ENCODE measurements around the gene ZNF805.
"Not testable (repeated sequence)": the region's sequence is repeated elsewhere in the genome, so short reads cannot be mapped to it uniquely, and the experiment has no call there.

DNA sequence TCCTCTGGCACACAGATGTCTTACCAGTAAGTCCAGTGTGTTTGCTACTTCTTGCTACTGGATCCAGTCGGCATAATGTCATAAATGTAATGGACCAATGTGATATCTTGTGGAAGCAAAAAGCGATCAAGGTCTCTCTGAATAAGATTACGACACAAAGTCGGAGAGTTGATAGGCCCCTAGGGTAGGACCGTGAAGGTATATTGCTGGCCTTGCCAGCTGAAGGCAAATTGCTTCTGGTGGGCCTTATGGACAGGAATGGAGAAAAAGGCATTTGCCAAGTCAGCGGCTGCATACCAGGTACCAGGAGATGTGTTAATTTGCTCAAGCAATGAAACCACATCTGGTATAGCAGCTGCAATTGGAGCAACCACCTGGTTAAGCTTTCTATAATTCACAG, 42.6 kb upstream of the ZNF805 start:
- TF ChIP-seq, protein P1, sequence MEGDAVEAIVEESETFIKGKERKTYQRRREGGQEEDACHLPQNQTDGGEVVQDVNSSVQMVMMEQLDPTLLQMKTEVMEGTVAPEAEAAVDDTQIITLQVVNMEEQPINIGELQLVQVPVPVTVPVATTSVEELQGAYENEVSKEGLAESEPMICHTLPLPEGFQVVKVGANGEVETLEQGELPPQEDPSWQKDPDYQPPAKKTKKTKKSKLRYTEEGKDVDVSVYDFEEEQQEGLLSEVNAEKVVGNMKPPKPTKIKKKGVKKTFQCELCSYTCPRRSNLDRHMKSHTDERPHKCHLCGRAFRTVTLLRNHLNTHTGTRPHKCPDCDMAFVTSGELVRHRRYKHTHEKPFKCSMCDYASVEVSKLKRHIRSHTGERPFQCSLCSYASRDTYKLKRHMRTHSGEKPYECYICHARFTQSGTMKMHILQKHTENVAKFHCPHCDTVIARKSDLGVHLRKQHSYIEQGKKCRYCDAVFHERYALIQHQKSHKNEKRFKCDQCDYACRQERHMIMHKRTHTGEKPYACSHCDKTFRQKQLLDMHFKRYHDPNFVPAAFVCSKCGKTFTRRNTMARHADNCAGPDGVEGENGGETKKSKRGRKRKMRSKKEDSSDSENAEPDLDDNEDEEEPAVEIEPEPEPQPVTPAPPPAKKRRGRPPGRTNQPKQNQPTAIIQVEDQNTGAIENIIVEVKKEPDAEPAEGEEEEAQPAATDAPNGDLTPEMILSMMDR (IDR thresholded peaks at IDR 0.05), result not testable (repeated sequence)
- not testable (repeated sequence) for TF ChIP-seq TAF1 (IDR thresholded peaks at IDR 0.05; ENCODE audit: borderline replicate concordance, low read depth, low read length); FOXM1 (IDR thresholded peaks at IDR 0.05; ENCODE audit: low read depth); NRF1 (IDR thresholded peaks at IDR 0.05; ENCODE audit: low read depth, low read length); YY1 (IDR thresholded peaks at IDR 0.05; ENCODE audit: low read depth); CHD2 (IDR thresholded peaks at IDR 0.05; ENCODE audit: low read length, partially characterized antibody); EZH2phosphoT487 (IDR thresholded peaks at IDR 0.05; ENCODE audit: borderline replicate concordance, low read depth); JUND (IDR thresholded peaks at IDR 0.05)
- TF ChIP-seq, protein P2, sequence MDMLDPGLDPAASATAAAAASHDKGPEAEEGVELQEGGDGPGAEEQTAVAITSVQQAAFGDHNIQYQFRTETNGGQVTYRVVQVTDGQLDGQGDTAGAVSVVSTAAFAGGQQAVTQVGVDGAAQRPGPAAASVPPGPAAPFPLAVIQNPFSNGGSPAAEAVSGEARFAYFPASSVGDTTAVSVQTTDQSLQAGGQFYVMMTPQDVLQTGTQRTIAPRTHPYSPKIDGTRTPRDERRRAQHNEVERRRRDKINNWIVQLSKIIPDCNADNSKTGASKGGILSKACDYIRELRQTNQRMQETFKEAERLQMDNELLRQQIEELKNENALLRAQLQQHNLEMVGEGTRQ (IDR thresholded peaks at IDR 0.05; ENCODE audit: borderline replicate concordance, low read depth, low read length), result not testable (repeated sequence)
- TF ChIP-seq, protein P3, sequence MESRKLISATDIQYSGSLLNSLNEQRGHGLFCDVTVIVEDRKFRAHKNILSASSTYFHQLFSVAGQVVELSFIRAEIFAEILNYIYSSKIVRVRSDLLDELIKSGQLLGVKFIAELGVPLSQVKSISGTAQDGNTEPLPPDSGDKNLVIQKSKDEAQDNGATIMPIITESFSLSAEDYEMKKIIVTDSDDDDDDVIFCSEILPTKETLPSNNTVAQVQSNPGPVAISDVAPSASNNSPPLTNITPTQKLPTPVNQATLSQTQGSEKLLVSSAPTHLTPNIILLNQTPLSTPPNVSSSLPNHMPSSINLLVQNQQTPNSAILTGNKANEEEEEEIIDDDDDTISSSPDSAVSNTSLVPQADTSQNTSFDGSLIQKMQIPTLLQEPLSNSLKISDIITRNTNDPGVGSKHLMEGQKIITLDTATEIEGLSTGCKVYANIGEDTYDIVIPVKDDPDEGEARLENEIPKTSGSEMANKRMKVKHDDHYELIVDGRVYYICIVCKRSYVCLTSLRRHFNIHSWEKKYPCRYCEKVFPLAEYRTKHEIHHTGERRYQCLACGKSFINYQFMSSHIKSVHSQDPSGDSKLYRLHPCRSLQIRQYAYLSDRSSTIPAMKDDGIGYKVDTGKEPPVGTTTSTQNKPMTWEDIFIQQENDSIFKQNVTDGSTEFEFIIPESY (IDR thresholded peaks at IDR 0.05; ENCODE audit: borderline replicate concordance, low read depth), result not testable (repeated sequence)
- TF ChIP-seq, protein P4, sequence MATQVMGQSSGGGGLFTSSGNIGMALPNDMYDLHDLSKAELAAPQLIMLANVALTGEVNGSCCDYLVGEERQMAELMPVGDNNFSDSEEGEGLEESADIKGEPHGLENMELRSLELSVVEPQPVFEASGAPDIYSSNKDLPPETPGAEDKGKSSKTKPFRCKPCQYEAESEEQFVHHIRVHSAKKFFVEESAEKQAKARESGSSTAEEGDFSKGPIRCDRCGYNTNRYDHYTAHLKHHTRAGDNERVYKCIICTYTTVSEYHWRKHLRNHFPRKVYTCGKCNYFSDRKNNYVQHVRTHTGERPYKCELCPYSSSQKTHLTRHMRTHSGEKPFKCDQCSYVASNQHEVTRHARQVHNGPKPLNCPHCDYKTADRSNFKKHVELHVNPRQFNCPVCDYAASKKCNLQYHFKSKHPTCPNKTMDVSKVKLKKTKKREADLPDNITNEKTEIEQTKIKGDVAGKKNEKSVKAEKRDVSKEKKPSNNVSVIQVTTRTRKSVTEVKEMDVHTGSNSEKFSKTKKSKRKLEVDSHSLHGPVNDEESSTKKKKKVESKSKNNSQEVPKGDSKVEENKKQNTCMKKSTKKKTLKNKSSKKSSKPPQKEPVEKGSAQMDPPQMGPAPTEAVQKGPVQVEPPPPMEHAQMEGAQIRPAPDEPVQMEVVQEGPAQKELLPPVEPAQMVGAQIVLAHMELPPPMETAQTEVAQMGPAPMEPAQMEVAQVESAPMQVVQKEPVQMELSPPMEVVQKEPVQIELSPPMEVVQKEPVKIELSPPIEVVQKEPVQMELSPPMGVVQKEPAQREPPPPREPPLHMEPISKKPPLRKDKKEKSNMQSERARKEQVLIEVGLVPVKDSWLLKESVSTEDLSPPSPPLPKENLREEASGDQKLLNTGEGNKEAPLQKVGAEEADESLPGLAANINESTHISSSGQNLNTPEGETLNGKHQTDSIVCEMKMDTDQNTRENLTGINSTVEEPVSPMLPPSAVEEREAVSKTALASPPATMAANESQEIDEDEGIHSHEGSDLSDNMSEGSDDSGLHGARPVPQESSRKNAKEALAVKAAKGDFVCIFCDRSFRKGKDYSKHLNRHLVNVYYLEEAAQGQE (IDR thresholded peaks at IDR 0.05; ENCODE audit: low read depth, low read length), result not testable (repeated sequence)
